Astrocyte (in vitro differentiated cells and primary cell): ENCODE measurements around the gene CSNK2A1.

Experiments used
- EZH2 ChIP-seq: IDR thresholded peaks from 2 replicates; pipeline ENCODE4 v1.6.1; 2012; ENCODE audit warnings: mild to moderate bottlenecking, low read length, inconsistent platforms; ENCODE audit not compliant: insufficient read depth
- TF ChIP-seq, protein P1 (sequence below): IDR thresholded peaks from 2 replicates; pipeline ENCODE4 v1.5.1; 2011; ENCODE audit warnings: low read depth, mild to moderate bottlenecking, inconsistent platforms, low read length, moderate library complexity; ENCODE audit not compliant: insufficient read depth

DNA sequence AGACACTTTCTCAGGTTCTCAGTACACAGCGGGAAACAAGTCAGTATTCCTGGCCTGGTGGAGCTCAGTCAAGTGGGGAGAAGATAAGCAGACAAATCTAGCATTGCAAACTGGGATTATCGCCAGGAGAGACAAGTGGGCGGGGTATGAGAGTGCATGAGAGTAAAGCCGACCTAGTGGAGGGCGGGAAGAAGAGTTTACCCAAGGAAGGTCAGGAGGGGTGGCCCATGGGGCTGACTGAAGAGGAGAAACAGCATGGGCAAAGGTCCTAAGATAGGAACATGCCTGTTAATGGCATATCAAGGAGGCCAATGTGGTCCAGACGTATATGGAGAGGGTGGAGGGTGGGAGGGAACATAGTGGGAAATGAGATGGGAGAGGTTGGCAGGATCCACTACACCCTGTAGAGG lies 12.4 kb upstream of the CSNK2A1 start:
- TF ChIP-seq, protein P1, sequence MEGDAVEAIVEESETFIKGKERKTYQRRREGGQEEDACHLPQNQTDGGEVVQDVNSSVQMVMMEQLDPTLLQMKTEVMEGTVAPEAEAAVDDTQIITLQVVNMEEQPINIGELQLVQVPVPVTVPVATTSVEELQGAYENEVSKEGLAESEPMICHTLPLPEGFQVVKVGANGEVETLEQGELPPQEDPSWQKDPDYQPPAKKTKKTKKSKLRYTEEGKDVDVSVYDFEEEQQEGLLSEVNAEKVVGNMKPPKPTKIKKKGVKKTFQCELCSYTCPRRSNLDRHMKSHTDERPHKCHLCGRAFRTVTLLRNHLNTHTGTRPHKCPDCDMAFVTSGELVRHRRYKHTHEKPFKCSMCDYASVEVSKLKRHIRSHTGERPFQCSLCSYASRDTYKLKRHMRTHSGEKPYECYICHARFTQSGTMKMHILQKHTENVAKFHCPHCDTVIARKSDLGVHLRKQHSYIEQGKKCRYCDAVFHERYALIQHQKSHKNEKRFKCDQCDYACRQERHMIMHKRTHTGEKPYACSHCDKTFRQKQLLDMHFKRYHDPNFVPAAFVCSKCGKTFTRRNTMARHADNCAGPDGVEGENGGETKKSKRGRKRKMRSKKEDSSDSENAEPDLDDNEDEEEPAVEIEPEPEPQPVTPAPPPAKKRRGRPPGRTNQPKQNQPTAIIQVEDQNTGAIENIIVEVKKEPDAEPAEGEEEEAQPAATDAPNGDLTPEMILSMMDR = no peak
- TF ChIP-seq EZH2 = no peak
